ENCODE data around the gene FKBP5. TPM values are rescaled to one million over a fixed set of nuclear protein-coding genes. Genes with fewer than 3 reads are reported as not detected.

FKBP5 gene
- polyA plus RNA-seq, 1 experiment: 1.6 TPM

GRCh38 chr6:35610830-35611229 lies 77.9 kb downstream of the FKBP5 start:
- POLR2A ChIA-PET: no interaction called here
- no peak for DNase-seq (ENCODE audit: low read depth)

GRCh38 chr6:35609588-35609987 lies 79.1 kb downstream of the FKBP5 start:
- Histone ChIP-seq H3K36me3 (ENCODE audit: control insufficient read depth, insufficient read depth, low read length) (no peaks in the 10 kb centered on the region), H3K27me3 (ENCODE audit: control insufficient read depth, insufficient read depth, low read length) (no peaks in the 10 kb centered on the region), H3K4me3 (ENCODE audit: low read depth, low read length) (no peak overlapping the region)
- ChIA-PET CTCF (interaction anchor here (1.9 kb wide), 1 partner anchor 14 kb away, joined by 8 read pairs; no protein-coding TSS in a partner anchor), POLR2A (no interaction called here)
- no peak for DNase-seq (ENCODE audit: low read depth)
- no peak for TF ChIP-seq CTCF (IDR thresholded peaks at IDR 0.05; ENCODE audit: insufficient read depth, low read depth, low read length)

More at GRCh38 chr6:35610830-35611229, 77.9 kb downstream of the FKBP5 start:
- Histone ChIP-seq H3K4me3 (ENCODE audit: low read depth, low read length) (no peak overlapping the region), H3K27me3 (ENCODE audit: control insufficient read depth, insufficient read depth, low read length) (no peaks in the 10 kb centered on the region), H3K36me3 (ENCODE audit: control insufficient read depth, insufficient read depth, low read length) (no peaks in the 10 kb centered on the region)
- CTCF ChIA-PET: interaction anchor here (0.6 to 1.9 kb wide), 3 partner anchors 13 to 100 kb away, joined by 3 to 8 read pairs (median 4); no protein-coding TSS in a partner anchor
- no peak for TF ChIP-seq CTCF (IDR thresholded peaks at IDR 0.05; ENCODE audit: insufficient read depth, low read depth, low read length)

- ChIA-PET CTCF (interaction anchor here (0.9 to 1.2 kb wide), 3 partner anchors 12 to 72 kb away, joined by 3 to 4 read pairs (median 3); no protein-coding TSS in a partner anchor), POLR2A (no interaction called here)
- TF ChIP-seq CTCF (IDR thresholded peaks at IDR 0.05; ENCODE audit: insufficient read depth, low read depth, low read length): no peak
- DNase-seq (ENCODE audit: low read depth): no peak
- Histone ChIP-seq H3K36me3 (ENCODE audit: control insufficient read depth, insufficient read depth, low read length) (no peaks in the 10 kb centered on the region), H3K4me3 (ENCODE audit: low read depth, low read length) (no peak overlapping the region), H3K27me3 (ENCODE audit: control insufficient read depth, insufficient read depth, low read length) (no peaks in the 10 kb centered on the region)
Observed at GRCh38 chr6:35607517-35608233, 81.0 kb downstream of the FKBP5 start.

GRCh38 chr6:35605600-35605999 lies 83.1 kb downstream of the FKBP5 start:
- no peaks in the 10 kb centered on the region for H3K36me3 ChIP-seq (ENCODE audit: control insufficient read depth, insufficient read depth, low read length)
- no peak overlapping the region for H3K4me3 ChIP-seq (ENCODE audit: low read depth, low read length)
- no peak for DNase-seq (ENCODE audit: low read depth)
- H3K27me3 ChIP-seq (ENCODE audit: control insufficient read depth, insufficient read depth, low read length): no peaks in the 10 kb centered on the region
- ChIA-PET CTCF (interaction anchor here (1.1 kb wide), 1 partner anchor 8 kb away, joined by 3 read pairs; no protein-coding TSS in a partner anchor), POLR2A (no interaction called here)
- no peak for TF ChIP-seq CTCF (IDR thresholded peaks at IDR 0.05; ENCODE audit: insufficient read depth, low read depth, low read length)

GRCh38 chr6:35603326-35604202 lies 85.2 kb downstream of the FKBP5 start:
- no peak overlapping the region for H3K4me3 ChIP-seq (ENCODE audit: low read depth, low read length)
- DNase-seq (ENCODE audit: low read depth): no peak
- ChIA-PET POLR2A (no interaction called here), CTCF (interaction anchor here (0.9 to 4.5 kb wide), 6 partner anchors 12 to 134 kb away, joined by 3 to 36 read pairs (median 6); partner anchors contain the start of gene ARMC12)
- H3K27me3 ChIP-seq (ENCODE audit: control insufficient read depth, insufficient read depth, low read length): no peaks in the 10 kb centered on the region
- TF ChIP-seq CTCF (IDR thresholded peaks at IDR 0.05; ENCODE audit: insufficient read depth, low read depth, low read length): no peak
- no peaks in the 10 kb centered on the region for H3K36me3 ChIP-seq (ENCODE audit: control insufficient read depth, insufficient read depth, low read length)
